HAP-1 (cell line): ENCODE data around the gene DENND1A.
"Not testable (repeated sequence)": the region's sequence is repeated elsewhere in the genome, so short reads cannot be mapped to it uniquely, and the experiment has no call there.

Source experiments
- DNase-seq, 2 experiments: peaks; one replicate each; pipeline ENCODE4 v3.0.0-alpha.2; 2016 to 2020; ENCODE audit warnings: low spot score in 2 of 2
- H3K27me3 ChIP-seq: fragments of 250-450 bp; sonication (Bioruptor Pico); 2 replicates; pipeline ENCODE4 v1.5.1; 2020; ENCODE audit warnings: low read depth, mild to moderate bottlenecking, moderate library complexity
- H3K36me3 ChIP-seq: fragments of 250-450 bp; sonication (Bioruptor Pico); replicated peaks from 2 replicates; pipeline ENCODE4 v1.5.1; 2020; ENCODE audit warnings: mild to moderate bottlenecking
- H3K4me1 ChIP-seq: fragments of 250-450 bp; sonication (Bioruptor Pico); 2 replicates; pipeline ENCODE4 v1.5.1; 2020; ENCODE audit warnings: mild to moderate bottlenecking
- H3K4me3 ChIP-seq: fragments of 250-450 bp; sonication (Bioruptor Pico); 2 replicates; pipeline ENCODE4 v1.5.1; 2020; ENCODE audit warnings: mild to moderate bottlenecking, moderate library complexity
- H3K9me3 ChIP-seq: fragments of 250-450 bp; sonication (Bioruptor Pico); 2 replicates; pipeline ENCODE4 v1.5.1; 2020; ENCODE audit warnings: mild to moderate bottlenecking, moderate library complexity
- in situ Hi-C: fragments of 300-500 bp; cut with MboI; formaldehyde crosslinking; loops from 3 replicates; pipeline ENCODE4 v1.14.3; 2020; ENCODE audit warnings: low sequenced_read_pairs, inconsistent platforms, mixed read lengths

Gene DENND1A

DNA sequence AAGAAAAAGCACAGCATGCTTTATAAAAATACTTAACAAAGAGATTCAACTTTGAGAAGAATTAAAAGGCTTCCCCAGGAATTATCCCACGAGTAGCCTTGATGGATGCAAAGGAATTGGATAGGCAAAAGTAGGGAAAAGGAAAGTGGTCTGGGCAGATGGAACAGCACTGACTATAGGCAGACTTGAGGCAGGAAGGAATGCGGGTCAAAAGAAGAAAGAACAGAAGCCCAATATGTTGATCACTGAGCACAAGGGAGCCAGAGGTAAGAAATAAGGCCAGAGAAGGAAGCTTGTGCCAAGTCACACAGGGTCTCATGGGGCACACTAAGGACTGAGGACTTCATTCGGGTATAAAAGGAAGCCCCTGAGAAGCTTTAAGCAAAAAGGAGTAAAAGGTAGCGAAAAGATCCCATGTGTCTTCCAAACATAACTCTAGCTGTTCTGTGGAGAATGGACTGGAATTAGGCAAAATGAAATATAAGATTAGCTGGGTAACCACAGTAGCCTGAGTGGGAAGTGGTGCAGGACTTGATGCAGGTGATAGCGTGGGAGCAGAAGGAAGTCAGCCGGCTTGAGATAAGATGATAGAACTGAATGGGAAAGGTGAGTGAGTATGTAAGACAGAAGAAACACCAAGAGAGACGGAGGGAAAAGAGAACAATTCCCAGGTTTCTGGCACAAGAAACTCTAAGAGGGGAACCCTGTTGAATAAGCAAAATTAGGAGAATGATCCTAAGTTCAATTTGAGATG, 106.6 kb downstream of the DENND1A start:
- no peak for DNase-seq
- H3K4me3 ChIP-seq, result no peak overlapping the region
- no peaks in the 10 kb centered on the region for H3K36me3 ChIP-seq
- H3K9me3 ChIP-seq, result no peaks in the 10 kb centered on the region
- in situ Hi-C loops, result no loop called here
- H3K27me3 ChIP-seq, result no peaks in the 10 kb centered on the region
- peaks cover 3% of the 10 kb centered on the region; the same call in 1 of the 2 replicates for H3K4me1 ChIP-seq

GRCh38 chr9:123821619-123822018, 108.3 kb downstream of the DENND1A start:
- H3K27me3 ChIP-seq, result no peaks in the 10 kb centered on the region
- no peak for DNase-seq
- H3K36me3 ChIP-seq, result no peaks in the 10 kb centered on the region
- no peak overlapping the region for H3K4me3 ChIP-seq
- peaks cover 3% of the 10 kb centered on the region; the same call in 1 of the 2 replicates for H3K4me1 ChIP-seq
- in situ Hi-C loops, result no loop called here
- no peaks in the 10 kb centered on the region for H3K9me3 ChIP-seq

- Histone ChIP-seq H3K4me1 (peaks cover 3% of the 10 kb centered on the region; the same call in 1 of the 2 replicates), H3K36me3 (no peaks in the 10 kb centered on the region), H3K27me3 (no peaks in the 10 kb centered on the region), H3K4me3 (no peak overlapping the region), H3K9me3 (no peaks in the 10 kb centered on the region)
- DNase-seq, result no peak
- in situ Hi-C loops, result no loop called here
These were observed 109.8 kb downstream of the DENND1A start for GRCh38 chr9:123820139-123820538.

GRCh38 chr9:123816817-123817472, 113.0 kb downstream of the DENND1A start:
- no peak for DNase-seq
- H3K4me1 ChIP-seq, result peaks cover 3% of the 10 kb centered on the region; the same call in 1 of the 2 replicates
- no peaks in the 10 kb centered on the region for H3K9me3 ChIP-seq
- H3K27me3 ChIP-seq, result no peaks in the 10 kb centered on the region
- H3K4me3 ChIP-seq, result no peak overlapping the region
- in situ Hi-C loops, result no loop called here
- no peaks in the 10 kb centered on the region for H3K36me3 ChIP-seq

- H3K27me3 ChIP-seq, H3K4me3 ChIP-seq, DNase-seq, H3K36me3 ChIP-seq, H3K4me1 ChIP-seq, in situ Hi-C loops, H3K9me3 ChIP-seq: not testable (repeated sequence)
These were observed 114.1 kb downstream of the DENND1A start for GRCh38 chr9:123815856-123816255.

DNA sequence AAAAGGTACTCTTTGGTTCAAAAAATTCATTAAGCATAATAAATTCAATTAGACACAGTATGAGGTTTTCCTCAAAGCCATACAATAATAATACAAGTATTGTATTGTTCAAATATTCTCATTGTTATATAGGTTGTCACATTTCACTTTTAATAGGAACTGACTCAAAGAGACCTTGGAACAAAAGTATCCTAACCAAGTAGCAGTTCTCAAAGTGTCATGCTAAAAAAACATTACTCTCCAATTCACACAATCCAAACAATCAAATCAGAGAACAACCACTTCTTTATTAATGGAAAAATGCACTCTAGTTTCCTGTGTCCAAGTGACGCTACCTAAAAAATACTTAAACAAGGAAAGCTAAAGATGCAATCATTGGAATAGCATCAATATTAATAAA, 115.4 kb downstream of the DENND1A start:
- DNase-seq, result no peak
- Histone ChIP-seq H3K4me3 (no peak overlapping the region), H3K36me3 (no peaks in the 10 kb centered on the region), H3K4me1 (no peaks in the 10 kb centered on the region), H3K27me3 (no peaks in the 10 kb centered on the region), H3K9me3 (no peaks in the 10 kb centered on the region)
- in situ Hi-C loops, result no loop called here

GRCh38 chr9:123812984-123813383, 116.9 kb downstream of the DENND1A start:
- DNase-seq, result no peak
- no peaks in the 10 kb centered on the region for H3K9me3 ChIP-seq
- no peaks in the 10 kb centered on the region for H3K36me3 ChIP-seq
- H3K4me1 ChIP-seq, result no peaks in the 10 kb centered on the region
- in situ Hi-C loops, result no loop called here
- no peak overlapping the region for H3K4me3 ChIP-seq
- no peaks in the 10 kb centered on the region for H3K27me3 ChIP-seq

- Histone ChIP-seq H3K4me1 (no peaks in the 10 kb centered on the region), H3K4me3 (no peak overlapping the region), H3K27me3 (no peaks in the 10 kb centered on the region), H3K36me3 (no peaks in the 10 kb centered on the region), H3K9me3 (no peaks in the 10 kb centered on the region)
- in situ Hi-C loops, result no loop called here
- DNase-seq, result no peak
These were observed 122.7 kb downstream of the DENND1A start for GRCh38 chr9:123807251-123807650.

- Histone ChIP-seq H3K4me1 (no peaks in the 10 kb centered on the region), H3K4me3 (no peak overlapping the region), H3K36me3 (no peaks in the 10 kb centered on the region), H3K27me3 (no peaks in the 10 kb centered on the region), H3K9me3 (no peaks in the 10 kb centered on the region)
- no peak for DNase-seq
- in situ Hi-C loops, result no loop called here
These were observed 123.1 kb downstream of the DENND1A start for GRCh38 chr9:123806829-123807228.

DNA sequence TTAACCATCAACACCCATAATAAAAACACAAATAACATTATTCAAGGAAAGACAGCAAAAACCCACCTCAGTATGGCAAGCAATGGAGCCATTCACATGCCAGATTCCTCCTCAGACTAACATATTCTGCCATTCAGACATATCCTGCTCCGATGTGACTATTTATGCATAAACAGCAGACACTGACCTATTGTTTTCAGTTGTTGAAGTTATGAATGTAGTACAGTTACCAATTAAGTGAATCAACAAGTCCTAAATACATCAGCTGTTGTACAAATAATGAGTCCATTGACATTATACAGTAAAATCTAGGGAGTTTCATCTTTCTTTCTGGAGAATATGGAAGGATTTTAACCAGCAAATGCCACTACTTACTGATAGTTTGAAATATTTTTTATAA, 131.7 kb downstream of the DENND1A start:
- in situ Hi-C loops, result no loop called here
- no peaks in the 10 kb centered on the region for H3K36me3 ChIP-seq
- no peaks in the 10 kb centered on the region for H3K9me3 ChIP-seq
- H3K4me3 ChIP-seq, result no peak overlapping the region
- no peaks in the 10 kb centered on the region for H3K4me1 ChIP-seq
- DNase-seq, result no peak
- H3K27me3 ChIP-seq, result no peaks in the 10 kb centered on the region

DNA sequence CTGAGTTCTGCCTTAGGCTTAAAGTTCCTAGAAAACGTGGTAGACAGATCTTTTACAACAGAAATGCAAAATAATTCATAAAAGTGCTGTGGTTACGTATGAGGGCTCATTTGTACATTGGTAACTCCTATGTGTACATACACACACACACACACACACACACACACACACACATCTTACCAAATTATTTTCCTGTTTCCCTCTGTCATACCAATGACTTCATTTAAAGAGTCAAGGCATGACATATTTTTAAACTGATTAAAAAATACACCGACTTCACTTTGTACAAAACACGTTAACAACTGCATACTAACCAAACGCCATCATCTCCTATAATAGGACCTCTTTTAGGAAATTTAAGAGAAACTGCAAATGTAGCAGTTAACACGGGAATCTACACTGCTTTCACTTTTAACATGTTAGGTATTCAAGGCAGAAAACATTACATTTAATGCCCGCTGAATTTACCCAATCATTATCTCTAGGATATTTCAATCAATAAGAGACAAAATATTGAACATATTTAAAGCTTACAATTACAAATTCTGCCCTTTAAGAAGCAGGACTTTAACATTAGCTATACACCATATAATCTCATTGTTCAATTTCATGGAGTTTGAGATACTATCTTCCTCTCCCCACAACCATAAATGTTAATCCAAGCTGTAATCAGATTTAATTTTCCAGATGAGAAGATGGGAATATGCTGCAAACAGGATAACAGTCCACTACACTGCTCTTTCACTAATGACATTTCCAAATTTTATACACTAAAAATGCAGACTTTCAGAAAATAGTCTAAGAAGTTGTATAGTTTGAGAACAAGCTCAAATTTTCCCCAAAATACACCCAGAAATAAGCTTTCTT, 133.1 kb downstream of the DENND1A start:
- Histone ChIP-seq H3K9me3 (no peaks in the 10 kb centered on the region), H3K36me3 (no peaks in the 10 kb centered on the region), H3K27me3 (no peaks in the 10 kb centered on the region), H3K4me3 (no peak overlapping the region), H3K4me1 (no peaks in the 10 kb centered on the region)
- no peak for DNase-seq
- in situ Hi-C loops, result no loop called here

- H3K4me3 ChIP-seq, result no peak overlapping the region
- in situ Hi-C loops, result no loop called here
- H3K4me1 ChIP-seq, result no peaks in the 10 kb centered on the region
- DNase-seq, result no peak
- no peaks in the 10 kb centered on the region for H3K9me3 ChIP-seq
- H3K27me3 ChIP-seq, result no peaks in the 10 kb centered on the region
- H3K36me3 ChIP-seq, result no peaks in the 10 kb centered on the region
These were observed 133.8 kb downstream of the DENND1A start for GRCh38 chr9:123796094-123796493.

- Histone ChIP-seq H3K4me1 (no peaks in the 10 kb centered on the region), H3K9me3 (no peaks in the 10 kb centered on the region), H3K4me3 (no peak overlapping the region), H3K27me3 (no peaks in the 10 kb centered on the region), H3K36me3 (no peaks in the 10 kb centered on the region; the same call in 1 of the 2 replicates)
- in situ Hi-C loops, result no loop called here
- no peak for DNase-seq
These were observed 134.6 kb downstream of the DENND1A start for GRCh38 chr9:123795336-123795735.

GRCh38 chr9:123792501-123792900, 137.4 kb downstream of the DENND1A start:
- DNase-seq, result no peak
- in situ Hi-C loops, result no loop called here
- no peak overlapping the region for H3K4me3 ChIP-seq
- no peaks in the 10 kb centered on the region for H3K27me3 ChIP-seq
- no peaks in the 10 kb centered on the region for H3K4me1 ChIP-seq
- no peaks in the 10 kb centered on the region for H3K9me3 ChIP-seq
- H3K36me3 ChIP-seq, result no peaks in the 10 kb centered on the region; the same call in 1 of the 2 replicates
